IMR-90 (cell line): ENCODE data around the gene MEGF6. TPM values are rescaled to one million over a fixed set of nuclear protein-coding genes. Genes with fewer than 3 reads are reported as not detected.

ENCODE experiments used
- ATAC-seq: fragments of 200-7000 bp; cut with Tn5 transposase; 2 replicates; pipeline ENCODE4 v1.9.1; 2020; ENCODE audit warnings: low read depth, mild to moderate bottlenecking, moderate library complexity
- BruUV-seq: library from RNA; stranded (reverse); fragments of 400-500 nt; replicated peaks from 2 replicates; lab custom pipeline; 2021; lab: Mats Ljungman, UMichigan
- CTCF ChIA-PET: fragments of 300-600 bp; formaldehyde crosslinking; extraction: SDS; loops from one replicate; lab custom pipeline; 2021; ENCODE audit warnings: antibody characterized with exemption; lab: Yijun Ruan, JAX
- POLR2A ChIA-PET: fragments of 300-600 bp; sonication (Branson Sonifier 250); formaldehyde crosslinking; loops from one replicate; lab custom pipeline; 2022; ENCODE audit warnings: antibody characterized with exemption; ENCODE audit not compliant: unreplicated experiment; lab: Charles Lee
- DNase-seq: peaks from one replicate; pipeline ENCODE4 v3.0.0; 2013
- H2AFZ ChIP-seq: replicated peaks from 2 replicates; pipeline ENCODE3; 2013; ENCODE audit warnings: low read length, mild to moderate bottlenecking; ENCODE audit not compliant: poor library complexity
- H2AK5ac ChIP-seq: 2 replicates; pipeline ENCODE4 v1.6.1; 2013; ENCODE audit warnings: low read depth, low read length, inconsistent platforms
- H2AK9ac ChIP-seq: replicated peaks from 2 replicates; pipeline ENCODE3; 2013; ENCODE audit warnings: mild to moderate bottlenecking, low read depth, low read length, moderate library complexity; ENCODE audit not compliant: poor library complexity
- H2BK120ac ChIP-seq: 2 replicates; pipeline ENCODE4 v1.6.1; 2013; ENCODE audit warnings: low read depth, low read length, inconsistent platforms
- H2BK15ac ChIP-seq: 3 replicates; pipeline ENCODE4 v1.6.1; 2013; ENCODE audit warnings: low read depth, low read length, inconsistent platforms
- H2BK20ac ChIP-seq: 2 replicates; pipeline ENCODE4 v1.6.1; 2013; ENCODE audit warnings: low read depth, mild to moderate bottlenecking, inconsistent platforms, low read length, moderate library complexity
- H2BK5ac ChIP-seq: 2 replicates; pipeline ENCODE4 v1.6.1; 2013; ENCODE audit warnings: mild to moderate bottlenecking, low read depth, low read length, inconsistent platforms; ENCODE audit not compliant: poor library complexity, severe bottlenecking
- H3K14ac ChIP-seq: replicated peaks from 2 replicates; pipeline ENCODE4 v1.6.1; 2013; ENCODE audit warnings: low read depth, low read length, inconsistent platforms
- H3K18ac ChIP-seq: 2 replicates; pipeline ENCODE4 v1.6.1; 2013; ENCODE audit warnings: low read depth, low read length, control low read depth
- H3K23ac ChIP-seq: 2 replicates; pipeline ENCODE4 v1.6.1; 2013; ENCODE audit warnings: low read depth, low read length, inconsistent platforms
- H3K27ac ChIP-seq: 2 replicates; pipeline ENCODE4 v1.5.1; 2013; ENCODE audit warnings: mild to moderate bottlenecking, control low read depth, low read length; ENCODE audit not compliant: insufficient read depth
- H3K27me3 ChIP-seq: 2 replicates; pipeline ENCODE4 v1.6.1; 2013; ENCODE audit warnings: low read length; ENCODE audit not compliant: control insufficient read depth, insufficient read depth
- H3K36me3 ChIP-seq: 2 replicates; pipeline ENCODE4 v1.6.1; 2013; ENCODE audit warnings: low read length, mixed read lengths; ENCODE audit not compliant: control insufficient read depth, insufficient read depth
- H3K4ac ChIP-seq: 2 replicates; pipeline ENCODE4 v1.6.1; 2013; ENCODE audit warnings: low read depth, low read length, inconsistent platforms
- H3K4me1 ChIP-seq: 2 replicates; pipeline ENCODE4 v1.6.1; 2013; ENCODE audit warnings: low read length, mixed read lengths; ENCODE audit not compliant: control insufficient read depth, insufficient read depth
- H3K4me2 ChIP-seq: 2 replicates; pipeline ENCODE4 v1.6.1; 2013; ENCODE audit warnings: low read depth, mild to moderate bottlenecking, control low read depth, low read length, moderate library complexity
- H3K4me3 ChIP-seq: 2 replicates; pipeline ENCODE4 v1.5.1; 2013; ENCODE audit warnings: low read depth, mild to moderate bottlenecking, control low read depth, low read length, moderate library complexity; ENCODE audit not compliant: insufficient read depth
- H3K56ac ChIP-seq: 2 replicates; pipeline ENCODE4 v1.6.1; 2013; ENCODE audit warnings: low read length, inconsistent platforms; ENCODE audit not compliant: insufficient read depth; ENCODE audit errors: extremely low read depth
- H3K79me1 ChIP-seq, 2 experiments: 2 replicates each; pipeline ENCODE4 v1.6.1; 2013; ENCODE audit warnings: low read length in 2 of 2, inconsistent platforms in 1 of 2, low read depth in 1 of 2
- H3K9ac ChIP-seq: 2 replicates; pipeline ENCODE4 v1.6.1; 2013; ENCODE audit warnings: low read depth, low read length, control low read depth
- H3K9me1 ChIP-seq: 2 replicates; pipeline ENCODE4 v1.6.1; 2013; ENCODE audit warnings: low read length, inconsistent platforms; ENCODE audit not compliant: insufficient read depth
- H3K9me3 ChIP-seq: 2 replicates; pipeline ENCODE4 v1.6.1; 2013; ENCODE audit warnings: low read length; ENCODE audit not compliant: control insufficient read depth, insufficient read depth
- H4K20me1 ChIP-seq: 2 replicates; pipeline ENCODE4 v1.6.1; 2013; ENCODE audit warnings: low read length, inconsistent platforms; ENCODE audit not compliant: insufficient read depth
- H4K5ac ChIP-seq: 2 replicates; pipeline ENCODE4 v1.6.1; 2013; ENCODE audit warnings: mild to moderate bottlenecking, low read depth, low read length, control low read depth
- H4K8ac ChIP-seq, 2 experiments: 2 replicates each; pipeline ENCODE4 v1.6.1; 2013; ENCODE audit warnings: low read depth in 2 of 2, low read length in 2 of 2, control low read depth in 1 of 2, inconsistent platforms in 1 of 2
- H4K91ac ChIP-seq: 2 replicates; pipeline ENCODE4 v1.6.1; 2013; ENCODE audit warnings: low read depth, low read length, inconsistent platforms; ENCODE audit not compliant: insufficient read depth
- ELK1 ChIP-seq: fragments of 150-350 bp; IDR thresholded peaks from 2 replicates; pipeline ENCODE4 v1.6.1; 2016; ENCODE audit warnings: low read depth, mild to moderate bottlenecking, low read length, moderate library complexity, borderline replicate concordance
- MAZ ChIP-seq: IDR thresholded peaks from 2 replicates; pipeline ENCODE4 v1.6.1; 2012; ENCODE audit warnings: low read depth, mild to moderate bottlenecking, low read length, improper control_type of control experiment, moderate library complexity, borderline replicate concordance
- RFX5 ChIP-seq: IDR thresholded peaks from 2 replicates; pipeline ENCODE4 v1.8.0; 2012; ENCODE audit warnings: low read depth, mild to moderate bottlenecking, low read length, moderate library complexity
- WGBS, 2 experiments: methylation state at CpG; one replicate each; pipeline versions ENCODE4 v1.1.5 to v1.1.7; 2013; ENCODE audit warnings: missing lambda C conversion rate in 2 of 2; ENCODE audit not compliant: insufficient read length in 1 of 2; ENCODE audit errors: extremely low coverage in 2 of 2; 5-methylcytosine and 5-hydroxymethylcytosine counted together
- dilution Hi-C: fragments of 300-500 bp; cut with HindIII; formaldehyde crosslinking; loops from one replicate; pipeline ENCODE4 v1.14.3; 2018; ENCODE audit warnings: low sequenced_read_pairs; ENCODE audit not compliant: unreplicated experiment
- in situ Hi-C: fragments of 300-500 bp; cut with MboI; formaldehyde crosslinking; loops from 3 replicates; pipeline ENCODE4 v1.14.3; 2019; ENCODE audit warnings: low sequenced_read_pairs, inconsistent platforms, mixed read lengths
- intact Hi-C: fragments of 100-400 bp; cut with micrococcal nuclease; formaldehyde crosslinking; loops from 2 replicates; pipeline ENCODE4 v1.10.0; 2022
- polyA plus RNA-seq, 3 experiments: library from polyadenylated mRNA; depleted of rRNA; stranded (reverse); fragments of >200 nt; gene quantifications; 2 replicates each; pipeline ENCODE4 v1.2.3, GENCODE V29; 2012; ENCODE audit warnings: low replicate concordance in 1 of 3
- total RNA-seq: library from RNA; depleted of rRNA; stranded (reverse); fragments of >200 nt; gene quantifications from 2 replicates; pipeline ENCODE4 v1.2.3, GENCODE V29; 2012

The MEGF6 gene
- total and polyA plus RNA-seq, 2 of the 4 experiments (the other 2 are of a cell fraction) = 0.72 to 4.1 TPM

GRCh38 chr1:3525551-3526482 is 85.5 kb downstream of the MEGF6 start:
- H4K5ac ChIP-seq = no peak overlapping the region
- no peak overlapping the region for H4K8ac ChIP-seq
- CTCF ChIA-PET = no interaction called here
- no peak overlapping the region for H3K4ac ChIP-seq
- in situ Hi-C loops (no loop called here), dilution Hi-C loops (no loop called here), intact Hi-C loops (no loop called here)
- peaks cover 4% of the 10 kb centered on the region for H3K4me1 ChIP-seq
- H3K79me1 ChIP-seq = peaks cover 0 to 10% of the 10 kb centered on the region in 2 experiments; a peak in 2 of 4 replicates
- no peak overlapping the region for H2BK120ac ChIP-seq
- no peak overlapping the region for H3K56ac ChIP-seq
- H3K14ac ChIP-seq = no peak overlapping the region
- no peak overlapping the region for H3K4me3 ChIP-seq
- no peaks in the 10 kb centered on the region for H3K9me1 ChIP-seq
- no peak overlapping the region for H3K27ac ChIP-seq
- ATAC-seq = no peak
- no peak overlapping the region for H3K9ac ChIP-seq
- H3K18ac ChIP-seq = no peak overlapping the region
- H2AFZ ChIP-seq = no peak overlapping the region
- TF ChIP-seq ELK1 = no peak
- no peak for TF ChIP-seq MAZ
- no peak for TF ChIP-seq RFX5
- H2BK15ac ChIP-seq = no peak overlapping the region
- peak overlapping the region; percentile 55 for H2AK9ac ChIP-seq
- H4K91ac ChIP-seq = no peak overlapping the region
- no TSS peak for BruUV-seq
- H2AK5ac ChIP-seq = no peak overlapping the region
- no peak for DNase-seq
- H3K23ac ChIP-seq = no peak overlapping the region
- no peaks in the 10 kb centered on the region for H3K36me3 ChIP-seq
- POLR2A ChIA-PET = no interaction called here
- H2BK5ac ChIP-seq = no peak overlapping the region
- H3K9me3 ChIP-seq = no peaks in the 10 kb centered on the region
- WGBS, 2 experiments = 60% methylated on average over 1 of the region's 24 CpGs; no CpG with 5 or more reads in 1 of the 2 experiments
- no peaks in the 10 kb centered on the region; the same call in 1 of the 2 replicates for H4K20me1 ChIP-seq
- no peaks in the 10 kb centered on the region for H3K27me3 ChIP-seq
- no peak overlapping the region for H2BK20ac ChIP-seq
- H3K4me2 ChIP-seq = no peak overlapping the region
